ENCODE results near the gene LRP5. TPM values are rescaled to one million over a fixed set of nuclear protein-coding genes. Genes with fewer than 3 reads are reported as not detected.
"Not testable (repeated sequence)": the region's sequence is repeated elsewhere in the genome, so short reads cannot be mapped to it uniquely, and the experiment has no call there.

LRP5 gene
- total RNA-seq, 1 donor from 2014 or later: 12.5 TPM

DNA sequence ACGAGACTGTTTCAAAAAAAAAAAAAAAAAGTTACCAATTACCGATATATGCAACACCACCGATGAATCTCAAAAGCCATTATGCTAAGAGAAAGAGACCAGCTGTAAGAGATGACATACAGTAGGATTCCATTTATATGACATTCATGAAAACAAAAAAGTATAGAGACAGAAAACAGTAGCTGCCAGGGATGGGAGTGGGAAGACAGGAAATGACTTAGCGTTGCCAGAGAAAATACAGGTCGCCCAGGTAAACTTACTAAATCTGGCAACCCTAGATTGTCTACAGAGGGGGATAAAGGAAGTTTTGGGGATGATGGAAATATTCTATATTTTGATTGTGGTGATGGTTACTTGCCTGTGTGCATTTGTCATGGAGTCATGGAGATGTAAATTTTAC lies 32.7 kb upstream of the LRP5 start:
- intact Hi-C loops (cut with micrococcal nuclease): loop anchor here (10.0 kb wide), 1 partner anchor 65 kb away; the partner anchor contains the start of gene KMT5B

DNA sequence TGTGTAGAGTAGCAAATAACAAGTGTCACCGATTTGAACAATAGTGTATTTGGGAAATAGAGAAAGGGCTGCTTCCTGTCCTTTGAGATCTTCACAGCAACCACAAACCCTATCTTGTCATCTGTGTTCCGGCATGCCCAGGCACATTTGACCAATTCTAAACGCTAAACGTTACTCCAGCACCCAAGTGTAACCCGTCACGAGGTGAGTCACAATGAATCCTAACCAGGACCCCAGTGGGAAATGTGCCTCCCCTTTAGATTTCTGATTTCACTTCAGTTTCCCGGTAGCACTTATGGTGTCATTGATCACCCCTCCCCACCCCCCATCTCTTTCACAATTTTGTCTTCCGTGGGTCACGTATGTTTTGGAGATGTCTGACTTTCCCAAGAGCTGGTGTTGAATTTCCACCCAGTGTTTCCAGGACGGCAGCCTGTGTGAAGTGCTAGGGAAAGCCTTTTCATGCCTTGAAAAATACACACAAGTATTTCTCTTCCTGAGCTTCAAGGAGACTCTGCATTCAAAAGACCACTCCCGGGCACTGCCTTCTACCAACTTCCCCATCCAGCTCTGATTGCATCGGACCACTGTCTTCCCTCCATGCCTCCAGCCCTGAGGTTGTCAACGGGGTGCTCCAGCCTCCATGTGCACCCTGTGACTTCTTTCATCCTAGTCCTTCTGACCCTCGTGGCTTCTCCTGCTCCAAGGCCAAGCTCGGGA lies 30.1 kb upstream of the LRP5 start:
- intact Hi-C loops (cut with micrococcal nuclease): loop anchor here (1.0 kb wide), 1 partner anchor 10 kb away; no protein-coding TSS in a partner anchor

DNA sequence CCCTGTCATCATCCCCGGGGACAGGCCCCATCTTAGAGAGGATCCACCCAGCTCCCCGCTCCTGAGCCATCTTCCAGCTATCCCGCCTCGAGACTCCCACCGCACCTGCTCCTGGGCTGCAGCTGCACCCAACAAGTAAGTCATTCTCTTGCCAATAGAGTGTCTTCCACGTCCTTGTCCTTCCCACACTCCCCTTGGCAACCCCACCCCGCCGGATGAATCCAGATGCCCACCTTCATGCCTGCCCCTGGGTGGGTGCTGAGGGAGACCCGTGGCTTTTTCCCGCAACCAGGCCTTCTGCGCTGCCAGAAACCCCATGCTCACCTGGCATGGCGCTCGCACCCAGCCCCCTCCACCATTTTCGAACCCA lies 29.5 kb upstream of the LRP5 start:
- intact Hi-C loops (cut with micrococcal nuclease): loop anchor here (1.0 kb wide), 1 partner anchor 11 kb away; no protein-coding TSS in a partner anchor

DNA sequence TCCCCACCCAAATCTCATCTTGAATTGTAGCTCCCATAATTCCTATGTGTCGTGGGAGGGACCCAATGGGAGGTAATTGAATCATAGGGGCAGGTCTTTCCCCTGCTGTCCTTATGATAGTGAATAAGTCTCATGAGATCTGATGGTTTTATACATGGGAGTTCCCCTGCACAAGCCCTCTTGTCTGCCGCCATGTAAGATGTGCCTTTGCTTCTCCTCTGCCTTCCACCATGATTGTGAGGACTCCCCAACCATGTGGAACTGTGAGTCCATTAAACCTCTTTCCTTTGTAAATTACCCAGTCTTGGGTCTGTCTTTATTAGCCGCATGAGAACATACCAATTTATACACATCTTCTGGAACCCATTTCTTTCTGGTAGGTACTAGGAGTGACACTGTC lies 27.8 kb upstream of the LRP5 start:
- intact Hi-C loops (cut with micrococcal nuclease): not testable (repeated sequence)

DNA sequence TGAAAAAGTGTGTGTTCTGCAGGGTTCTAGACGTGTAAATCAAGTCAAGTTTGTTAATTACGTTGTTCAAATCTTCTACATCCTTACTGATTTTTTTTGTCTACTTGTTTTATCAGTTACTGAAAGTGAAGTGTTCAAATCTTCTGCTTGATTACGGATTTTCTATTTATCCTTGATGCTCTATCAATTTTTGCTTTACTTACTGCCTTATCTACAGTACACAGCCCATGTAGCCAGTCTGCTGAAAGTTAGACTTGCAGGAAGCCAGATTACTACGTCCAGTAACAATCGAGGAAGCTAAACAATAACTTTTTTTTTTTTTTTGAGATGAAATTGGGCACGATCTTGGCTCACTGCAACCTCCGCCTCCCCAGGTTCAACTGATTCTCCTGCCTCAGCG lies 25.0 kb upstream of the LRP5 start:
- intact Hi-C loops (cut with micrococcal nuclease): no loop called here

DNA sequence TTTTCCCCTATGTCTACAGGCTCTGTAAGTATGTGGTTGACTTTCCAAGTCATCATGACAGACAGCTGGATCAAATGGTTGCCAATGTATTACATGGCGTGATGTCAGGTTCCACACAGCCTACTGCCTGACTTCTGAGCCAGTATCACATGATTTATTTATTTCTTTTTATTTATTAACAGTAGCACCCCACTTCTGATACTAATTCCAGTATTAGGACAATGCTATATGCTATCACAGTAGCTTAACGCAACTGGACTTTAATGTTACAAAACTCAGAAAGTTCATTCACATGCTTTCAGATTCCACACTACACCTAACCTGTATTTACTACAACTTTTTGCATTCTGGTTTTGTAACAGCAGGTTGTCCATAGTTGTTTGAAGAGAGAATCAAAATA lies 22.9 kb upstream of the LRP5 start:
- intact Hi-C loops (cut with micrococcal nuclease): no loop called here

DNA sequence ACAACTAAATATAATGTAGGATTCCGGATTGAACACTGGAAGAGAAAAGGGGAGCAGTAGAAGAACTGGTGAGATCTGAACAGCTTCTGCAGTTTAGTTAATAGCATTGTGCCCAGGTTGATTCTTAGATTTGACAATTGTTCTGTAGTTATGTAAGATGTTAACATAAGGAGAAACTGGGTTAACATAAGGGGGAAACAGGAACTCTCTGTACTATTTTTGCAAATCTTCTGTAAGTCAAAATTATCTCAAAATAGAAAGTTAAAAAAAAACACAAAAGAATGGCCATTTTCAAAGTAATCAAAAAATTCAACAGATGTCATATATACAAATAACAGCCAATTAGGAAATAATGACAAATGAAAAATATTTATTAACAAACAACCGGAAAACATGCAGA lies 18.7 kb upstream of the LRP5 start:
- intact Hi-C loops (cut with micrococcal nuclease): no loop called here

DNA sequence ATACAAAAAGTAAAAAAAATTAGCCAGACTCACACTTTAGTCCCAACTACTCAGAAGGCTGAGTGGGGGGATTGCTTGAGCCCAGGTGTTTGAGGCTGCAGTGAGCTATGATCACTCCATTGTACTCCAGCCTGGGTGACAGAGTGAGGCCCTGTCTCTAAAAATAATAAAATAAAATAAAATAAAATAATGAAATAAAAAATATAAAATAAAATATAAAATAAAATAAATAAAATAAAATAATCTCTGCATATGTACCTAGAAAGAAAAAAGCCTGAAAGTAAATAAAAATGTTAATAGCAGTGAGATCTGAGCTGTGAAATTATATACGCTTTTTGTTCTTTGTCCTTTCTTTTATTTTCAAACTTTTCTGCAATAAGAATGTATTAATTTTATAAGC lies 17.1 kb upstream of the LRP5 start:
- intact Hi-C loops (cut with micrococcal nuclease): loop anchor here (5.0 kb wide), 1 partner anchor 152 kb away; no protein-coding TSS in a partner anchor

DNA sequence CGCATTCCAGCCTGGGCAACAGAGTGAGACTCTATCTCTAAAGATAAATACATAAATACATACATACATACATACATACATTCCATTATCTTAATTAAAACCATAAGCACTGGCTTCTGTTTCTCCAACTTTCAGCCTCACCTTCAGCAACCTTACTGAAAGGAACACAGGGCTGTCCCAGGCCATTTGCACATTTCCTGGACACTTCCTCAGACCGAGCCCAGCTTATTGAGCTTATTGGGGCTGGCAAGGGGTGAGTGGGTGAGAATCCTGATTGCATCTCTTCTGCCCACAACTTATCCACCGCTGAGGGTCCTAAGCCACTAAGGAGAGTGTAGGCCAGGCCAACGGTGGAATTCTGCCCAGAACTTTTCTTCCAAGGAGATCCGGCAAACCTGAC lies 16.5 kb upstream of the LRP5 start:
- intact Hi-C loops (cut with micrococcal nuclease): loop anchor here (5.0 kb wide), 1 partner anchor 151 kb away; no protein-coding TSS in a partner anchor

DNA sequence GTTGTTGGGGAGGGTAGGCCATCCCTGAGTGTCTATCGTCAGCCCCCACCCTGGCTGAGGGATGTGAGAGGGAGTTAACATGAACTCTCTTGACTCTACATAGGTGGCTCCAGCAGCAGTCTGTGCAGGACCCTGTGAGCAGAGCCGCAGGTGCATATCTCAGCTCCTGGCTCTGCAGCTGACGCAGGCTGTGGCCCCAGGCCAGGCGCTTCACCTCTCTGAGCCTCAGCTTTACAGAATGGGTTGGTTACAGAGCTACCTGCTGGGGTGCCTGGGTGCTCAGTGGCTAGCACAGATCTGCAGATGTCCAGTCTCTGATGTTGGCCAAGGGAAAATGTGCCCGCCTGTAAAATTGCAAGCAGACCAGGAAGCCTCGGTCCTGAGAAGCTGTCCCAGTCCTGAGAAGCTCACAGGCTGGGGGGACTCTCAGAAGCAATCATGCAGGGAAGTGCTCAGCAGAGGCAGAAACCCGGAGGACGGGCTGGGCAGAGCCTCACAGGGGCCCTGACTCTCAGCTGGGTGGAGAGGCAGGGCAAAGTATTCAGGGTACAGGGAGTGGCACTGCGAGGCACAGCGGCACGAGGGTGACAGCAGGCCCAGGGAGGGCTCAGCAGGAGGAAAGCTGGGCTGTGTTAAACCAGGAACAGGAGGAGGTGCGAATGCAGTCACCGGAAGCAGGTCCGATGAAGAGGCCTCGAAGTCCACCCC lies 15.9 kb upstream of the LRP5 start:
- intact Hi-C loops (cut with micrococcal nuclease): loop anchor here (1.0 to 5.0 kb wide), 3 partner anchors 25 to 151 kb away; partner anchors contain the start of gene C11orf24

DNA sequence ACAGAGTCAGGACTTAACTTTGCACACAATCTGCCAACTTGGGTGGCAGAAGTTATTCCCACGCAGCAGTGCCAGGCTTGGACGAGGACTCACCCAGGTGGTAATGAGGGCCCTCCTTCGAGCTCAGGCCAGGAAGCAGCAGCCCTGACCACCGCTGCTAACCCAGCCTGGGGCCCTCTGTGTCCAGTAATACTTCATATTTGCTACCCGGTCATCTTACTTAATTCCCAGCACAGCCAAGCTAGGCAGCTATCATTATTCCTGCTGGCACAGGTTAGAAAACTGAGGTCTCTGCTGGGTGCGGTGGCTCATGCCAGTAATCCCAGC lies 15.4 kb upstream of the LRP5 start:
- intact Hi-C loops (cut with micrococcal nuclease): loop anchor here (1.0 to 5.0 kb wide), 3 partner anchors 26 to 150 kb away; partner anchors contain the start of gene C11orf24

DNA sequence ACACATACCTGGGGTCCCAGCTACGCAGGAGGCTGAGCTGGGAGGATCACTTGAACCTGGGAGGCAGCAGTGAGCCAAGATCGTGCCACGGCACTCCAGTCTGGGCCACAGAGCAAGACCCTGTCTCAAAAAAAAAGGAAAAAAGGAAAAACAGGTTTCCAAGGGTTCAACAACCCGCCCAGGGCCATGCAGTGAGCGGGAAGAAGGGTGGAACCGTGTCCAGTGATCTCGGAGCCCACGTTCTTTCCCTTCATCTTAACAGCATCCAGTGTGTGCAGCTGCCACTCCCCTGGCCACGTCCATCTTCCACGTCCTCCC lies 14.9 kb upstream of the LRP5 start:
- intact Hi-C loops (cut with micrococcal nuclease): loop anchor here (1.0 to 5.0 kb wide), 3 partner anchors 26 to 150 kb away; partner anchors contain the start of gene C11orf24

DNA sequence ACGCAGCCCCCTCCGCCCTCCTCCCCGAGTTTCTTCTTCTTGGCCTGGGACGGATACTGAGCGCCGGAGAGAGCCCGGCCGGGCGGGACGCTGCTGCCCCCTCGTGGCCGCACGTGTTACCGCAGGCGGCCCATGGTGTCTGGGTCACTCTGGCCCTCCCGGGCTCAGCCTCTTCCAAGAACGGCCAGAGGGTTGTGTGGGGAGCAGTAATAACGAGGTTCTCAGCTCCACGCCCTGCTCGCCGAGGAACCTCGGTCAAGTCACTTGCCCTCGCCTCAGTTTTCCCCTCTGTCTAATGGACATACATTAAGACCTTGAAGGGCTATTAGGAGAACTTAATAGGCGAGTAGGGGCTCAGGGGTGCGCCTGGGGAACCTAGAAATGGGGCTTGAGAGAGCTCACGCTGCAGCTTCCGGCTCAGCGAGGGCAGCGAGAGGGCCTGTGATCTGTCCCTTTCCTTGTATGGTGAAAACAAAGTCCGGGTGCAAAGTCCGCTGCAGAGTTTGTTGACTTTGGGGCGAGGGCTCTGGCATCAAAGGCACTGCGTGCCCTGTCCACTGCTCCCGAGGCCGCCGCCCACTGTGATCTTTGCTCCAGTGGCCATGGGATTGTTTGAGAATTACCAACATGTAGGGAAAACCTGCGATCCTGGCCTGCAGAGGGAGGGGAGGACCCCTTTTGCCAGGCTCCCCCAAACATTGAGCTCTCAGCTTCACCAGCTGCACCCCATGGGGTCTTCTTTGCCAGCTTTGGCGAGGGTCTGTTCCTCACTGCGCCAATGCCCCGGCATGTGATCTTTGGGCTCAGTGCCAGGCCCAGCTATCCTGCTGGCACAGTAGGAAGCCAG lies 14.4 kb upstream of the LRP5 start:
- intact Hi-C loops (cut with micrococcal nuclease): loop anchor here (1.0 to 5.0 kb wide), 3 partner anchors 27 to 149 kb away; partner anchors contain the start of gene C11orf24

DNA sequence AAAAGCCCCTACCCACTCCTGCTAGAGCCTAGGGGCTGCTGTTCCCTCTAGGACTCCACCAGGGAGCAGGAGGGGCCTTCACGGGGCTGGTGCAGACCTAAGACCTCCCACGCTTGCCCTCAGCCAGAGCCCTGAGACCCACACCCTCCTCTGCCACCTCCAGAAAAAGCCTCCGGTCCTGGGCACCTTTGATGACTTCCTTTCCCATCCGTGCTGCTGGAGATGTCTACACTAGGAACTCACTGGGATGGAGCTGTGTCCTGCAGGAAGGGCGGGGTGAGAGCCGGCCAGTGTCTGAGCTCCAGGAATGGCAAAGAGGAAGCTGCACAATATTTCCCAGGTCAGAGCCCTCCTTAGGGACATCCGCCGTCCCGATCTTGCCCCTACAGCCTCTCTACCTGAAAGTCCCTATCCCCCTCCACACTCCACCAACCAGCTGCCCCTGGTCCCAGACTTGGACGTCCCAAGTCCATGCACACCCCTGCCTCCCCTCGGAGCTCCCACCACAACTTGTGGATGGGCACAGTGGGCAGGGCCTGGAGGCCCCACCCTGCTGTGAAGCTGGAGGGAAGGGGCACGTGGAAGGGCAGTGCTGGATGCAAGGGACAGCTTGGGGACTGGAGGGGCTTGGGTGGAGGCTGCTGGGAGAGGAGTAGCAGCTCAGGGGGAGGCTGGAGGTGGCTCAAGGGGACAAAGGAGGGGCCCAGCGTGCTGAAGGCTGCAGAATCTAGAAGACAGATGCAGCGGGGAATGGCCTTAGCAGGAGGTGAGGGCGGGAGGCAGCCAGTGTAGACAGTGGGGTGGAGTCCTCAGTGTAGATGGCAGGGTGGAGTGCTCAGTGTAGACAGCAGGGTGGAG lies 13.5 kb upstream of the LRP5 start:
- intact Hi-C loops (cut with micrococcal nuclease): loop anchor here (5.0 kb wide), 1 partner anchor 148 kb away; no protein-coding TSS in a partner anchor

DNA sequence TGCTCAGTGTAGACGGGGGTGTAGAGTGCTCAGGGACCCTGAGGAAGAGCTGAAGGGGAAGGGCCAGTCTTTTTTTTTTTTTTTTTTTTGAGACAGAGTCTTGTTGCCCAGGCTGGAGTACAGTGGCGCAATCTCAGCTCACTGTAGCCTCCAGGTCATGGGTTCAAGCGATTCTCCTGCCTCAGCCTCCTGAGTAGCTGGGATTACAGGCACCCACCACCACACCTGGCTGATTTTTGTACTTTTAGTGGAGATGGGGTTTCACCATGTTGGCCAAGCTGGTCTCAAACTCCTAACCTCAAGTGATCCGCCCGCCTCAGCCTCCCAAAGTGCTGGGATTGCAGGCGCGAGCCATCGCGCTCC lies 12.9 kb upstream of the LRP5 start:
- intact Hi-C loops (cut with micrococcal nuclease): loop anchor here (5.0 kb wide), 1 partner anchor 148 kb away; no protein-coding TSS in a partner anchor

DNA sequence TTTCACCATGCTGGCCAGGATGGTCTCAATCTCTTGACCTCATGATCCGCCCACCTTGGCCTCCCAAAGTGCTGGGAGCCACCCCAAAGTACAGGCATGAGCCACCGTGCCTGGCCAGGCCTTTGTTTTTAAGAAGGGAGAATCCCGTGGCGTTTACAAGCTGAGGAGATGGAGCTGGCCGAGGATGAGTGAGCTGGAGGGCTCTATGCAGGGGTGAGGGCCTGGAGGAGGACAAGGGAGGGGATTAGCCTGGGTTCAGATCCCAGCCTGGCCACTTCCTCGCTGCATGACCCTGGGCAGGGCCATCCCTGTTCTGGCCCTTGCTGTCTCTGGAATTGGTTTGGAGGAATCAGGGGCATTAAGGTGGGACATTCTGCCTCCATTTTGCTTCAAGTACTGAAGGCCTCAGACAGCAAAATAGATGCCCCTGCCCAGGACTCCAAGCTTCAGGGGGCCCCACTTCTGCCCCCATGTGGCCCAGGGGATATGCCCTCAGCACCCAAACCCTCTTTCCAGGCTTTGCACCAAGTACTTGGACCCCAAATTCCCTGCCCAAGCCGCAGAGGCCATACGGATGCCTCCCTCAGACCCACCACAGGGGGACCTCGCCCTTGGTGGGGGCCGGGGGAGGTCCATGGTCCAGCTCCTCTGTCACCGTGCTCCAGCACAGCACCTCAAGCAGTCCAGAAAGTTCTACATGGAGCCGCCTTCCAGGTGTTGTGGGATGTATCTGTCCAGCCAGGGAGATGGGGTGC lies 12.1 kb upstream of the LRP5 start:
- intact Hi-C loops (cut with micrococcal nuclease): no loop called here

DNA sequence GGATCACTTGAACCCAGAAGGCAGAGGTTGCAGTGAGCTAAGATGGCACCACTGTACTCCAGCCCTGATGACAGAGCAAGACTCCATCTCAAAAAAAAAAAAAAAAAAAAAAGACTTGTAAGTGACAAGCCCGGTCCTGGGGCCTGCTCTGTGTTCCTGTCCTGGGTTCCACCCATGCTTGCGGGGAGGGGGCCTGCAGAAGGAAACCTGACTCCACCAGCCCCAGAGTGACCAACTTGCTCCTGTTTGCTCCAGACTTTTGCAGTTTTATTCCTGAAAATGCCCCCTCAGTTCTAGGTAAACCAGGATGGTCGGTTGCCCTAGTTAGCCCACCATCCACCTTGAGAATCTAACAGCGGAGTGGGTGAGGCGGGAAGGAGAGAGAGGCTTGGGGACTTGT lies 10.1 kb upstream of the LRP5 start:
- intact Hi-C loops (cut with micrococcal nuclease): no loop called here

DNA sequence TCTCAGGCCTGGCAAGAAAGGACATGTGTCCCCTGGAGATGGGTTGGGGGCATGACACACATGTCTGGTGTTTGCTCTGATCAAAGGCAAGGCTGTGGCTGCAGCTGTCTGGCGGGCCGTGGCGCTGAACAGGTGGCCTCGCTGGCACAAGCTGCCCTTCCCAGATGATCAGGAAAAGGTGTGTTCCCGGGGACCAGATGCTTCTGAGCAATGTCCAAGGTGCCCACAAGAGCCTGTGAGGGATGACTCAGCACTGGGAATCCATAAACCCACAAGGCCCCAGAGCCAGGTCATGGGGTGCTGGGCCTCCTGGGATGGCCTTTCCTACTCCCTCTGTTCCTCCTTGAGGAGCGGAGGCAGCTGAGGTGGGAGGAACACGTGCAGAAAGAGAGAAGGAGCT lies 9.7 kb upstream of the LRP5 start:
- intact Hi-C loops (cut with micrococcal nuclease): no loop called here

DNA sequence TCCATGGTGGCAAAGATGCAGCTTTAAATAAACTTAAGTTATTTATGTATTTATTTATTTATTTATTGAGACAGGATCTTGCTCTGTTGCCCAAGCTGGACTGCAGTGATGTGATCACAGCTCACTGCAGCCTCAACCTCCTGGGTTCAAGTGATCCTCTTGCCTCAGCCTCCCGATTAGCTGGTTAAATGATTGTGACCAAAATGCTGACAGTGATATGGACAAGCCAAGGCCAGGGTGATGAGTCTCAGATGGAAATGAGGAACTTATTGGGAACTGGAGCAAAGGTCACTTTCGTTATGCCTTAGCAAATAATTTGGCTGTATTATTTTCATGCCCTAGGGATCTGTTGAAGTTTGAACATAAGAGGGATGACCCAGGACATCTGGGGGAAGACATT lies 9.3 kb upstream of the LRP5 start:
- intact Hi-C loops (cut with micrococcal nuclease): no loop called here

Measured in T-helper 2 cell treated with Interferon-gamma antibody and Interleukin-4, amounts not matched to agents 100 ng/mL and 5 ng/mL, for 36 hours (primary cell).